Measurements from ENCODE around the gene CACTIN. TPM values are rescaled to one million over a fixed set of nuclear protein-coding genes. Genes with fewer than 3 reads are reported as not detected.

The CACTIN gene
- total RNA-seq, 1 experiment from 2014 or later: 25.1 TPM

DNA sequence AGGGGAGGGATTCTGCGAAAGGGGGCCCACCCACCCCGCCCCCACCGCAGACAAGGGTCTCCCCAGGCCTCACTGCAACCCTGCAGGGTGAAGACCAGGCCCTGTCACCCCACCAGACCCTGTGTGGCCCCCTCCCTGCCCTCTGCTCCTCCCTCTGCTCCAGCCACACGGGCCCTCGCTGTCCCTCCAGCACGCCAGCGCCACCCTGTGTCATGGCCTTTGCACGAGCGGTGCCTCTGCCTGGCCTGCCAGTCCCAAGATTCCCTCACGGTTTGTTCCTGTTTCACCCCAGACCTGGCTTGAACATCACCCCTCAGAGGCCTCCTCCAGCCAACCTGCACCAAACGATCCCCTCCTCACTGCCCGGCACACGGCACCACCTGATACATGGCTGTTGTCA is 46.4 kb upstream of the CACTIN start:
- TF ChIP-seq CTCF (IDR thresholded peaks at IDR 0.05; ENCODE audit: unreplicated experiment): no peak
- Mint-ChIP-seq H3K4me3 (ENCODE audit: unreplicated experiment) (no peak overlapping the region), H3K4me1 (ENCODE audit: insufficient read depth, unreplicated experiment) (no peaks in the 10 kb centered on the region), H3K27ac (ENCODE audit: low read depth, unreplicated experiment) (no peak overlapping the region), H3K36me3 (ENCODE audit: insufficient read depth, unreplicated experiment) (no peaks in the 10 kb centered on the region), H3K9me3 (ENCODE audit: unreplicated experiment) (no peaks in the 10 kb centered on the region), H3K27me3 (ENCODE audit: insufficient read depth, unreplicated experiment) (no peaks in the 10 kb centered on the region)
- intact Hi-C loops (cut with micrococcal nuclease): no loop called here
- DNase-seq (ENCODE audit: unreplicated experiment): no peak
- BruUV-seq (replicated peaks): no TSS peak
- ChIA-PET CTCF (no interaction called here), POLR2A (no interaction called here)

DNA sequence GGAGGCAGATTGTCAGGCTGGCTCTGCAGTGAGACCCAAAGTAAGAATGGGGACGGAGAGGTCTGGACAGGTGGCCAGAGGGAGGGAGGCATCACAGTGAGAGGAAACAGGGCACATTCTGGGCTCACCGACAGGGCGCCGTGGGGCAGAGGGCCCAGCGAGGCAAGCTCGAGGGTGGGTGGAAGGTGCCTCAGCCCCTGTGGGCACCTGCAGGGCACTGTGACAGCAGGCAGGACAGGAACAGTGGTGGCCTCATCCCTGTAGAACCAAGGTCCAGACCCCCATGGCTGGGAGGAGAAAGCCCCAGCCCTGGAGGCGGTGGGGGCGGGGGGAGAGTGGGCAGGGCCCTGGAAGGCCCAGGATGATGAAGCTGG is 46.0 kb upstream of the CACTIN start:
- Mint-ChIP-seq H3K9me3 (ENCODE audit: unreplicated experiment) (no peaks in the 10 kb centered on the region), H3K36me3 (ENCODE audit: insufficient read depth, unreplicated experiment) (no peaks in the 10 kb centered on the region), H3K4me3 (ENCODE audit: unreplicated experiment) (no peak overlapping the region), H3K4me1 (ENCODE audit: insufficient read depth, unreplicated experiment) (no peaks in the 10 kb centered on the region), H3K27ac (ENCODE audit: low read depth, unreplicated experiment) (no peak overlapping the region), H3K27me3 (ENCODE audit: insufficient read depth, unreplicated experiment) (no peaks in the 10 kb centered on the region)
- CTCF ChIA-PET: no interaction called here
- BruUV-seq (replicated peaks): no TSS peak
- intact Hi-C loops (cut with micrococcal nuclease): no loop called here
- TF ChIP-seq CTCF (IDR thresholded peaks at IDR 0.05; ENCODE audit: unreplicated experiment): no peak
- POLR2A ChIA-PET: no interaction called here
- DNase-seq (ENCODE audit: unreplicated experiment): no peak

DNA sequence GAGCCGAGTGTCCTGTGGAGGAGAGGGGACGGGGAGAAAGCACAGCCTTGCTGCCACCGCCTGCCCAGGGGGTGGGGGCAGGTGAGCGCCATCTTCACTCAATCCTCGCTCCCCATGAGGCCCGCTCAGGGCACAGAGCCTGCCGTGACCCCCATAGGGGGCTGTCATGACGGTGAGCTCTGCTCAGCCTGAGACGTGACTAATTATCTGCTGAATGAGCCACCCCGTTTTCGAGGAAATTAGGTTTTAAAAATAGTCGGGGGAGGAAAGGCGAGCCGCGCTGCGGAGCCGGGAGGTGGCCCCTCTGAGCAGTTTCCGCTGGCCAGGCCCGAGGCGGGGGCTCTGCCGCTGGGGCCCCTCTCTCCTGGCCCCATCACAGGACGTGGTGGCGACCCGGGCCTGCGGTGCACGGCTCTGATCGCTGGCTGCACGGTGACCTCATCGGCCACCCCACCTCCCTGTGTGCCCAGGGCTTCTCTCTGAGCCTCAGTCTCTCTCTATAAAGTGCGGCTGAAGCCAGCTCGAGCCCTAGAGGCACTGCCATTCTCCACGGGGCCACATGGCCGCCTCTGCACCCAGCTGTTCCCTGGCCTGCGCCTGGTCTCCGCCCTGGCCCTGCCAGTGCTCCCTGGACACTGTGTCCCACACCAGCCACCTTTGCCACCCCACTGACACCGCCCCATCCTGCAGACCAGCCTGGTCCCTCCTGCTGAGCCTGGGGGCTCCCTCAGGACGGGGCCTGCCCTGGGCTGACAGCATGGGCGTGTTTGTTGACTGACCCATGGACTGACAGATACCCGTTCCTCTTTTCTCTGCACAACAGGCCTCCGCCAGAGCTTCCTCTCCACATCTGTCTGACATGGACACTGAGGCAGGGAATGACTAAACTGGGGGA is 45.3 kb upstream of the CACTIN start:
- no TSS peak for BruUV-seq (replicated peaks)
- H3K36me3 Mint-ChIP-seq (ENCODE audit: insufficient read depth, unreplicated experiment): no peaks in the 10 kb centered on the region
- H3K9me3 Mint-ChIP-seq (ENCODE audit: unreplicated experiment): no peaks in the 10 kb centered on the region
- intact Hi-C loops (cut with micrococcal nuclease): no loop called here
- ChIA-PET POLR2A (no interaction called here), CTCF (interaction anchor here (0.5 to 0.7 kb wide), 3 partner anchors 11 to 1373 kb away, joined by 3 read pairs; no protein-coding TSS in a partner anchor)
- no peaks in the 10 kb centered on the region for H3K4me1 Mint-ChIP-seq (ENCODE audit: insufficient read depth, unreplicated experiment)
- no peak overlapping the region for H3K27ac Mint-ChIP-seq (ENCODE audit: low read depth, unreplicated experiment)
- H3K4me3 Mint-ChIP-seq (ENCODE audit: unreplicated experiment): no peak overlapping the region
- no peaks in the 10 kb centered on the region for H3K27me3 Mint-ChIP-seq (ENCODE audit: insufficient read depth, unreplicated experiment)
- TF ChIP-seq CTCF (IDR thresholded peaks at IDR 0.05; ENCODE audit: unreplicated experiment): no peak
- no peak for DNase-seq (ENCODE audit: unreplicated experiment)

DNA sequence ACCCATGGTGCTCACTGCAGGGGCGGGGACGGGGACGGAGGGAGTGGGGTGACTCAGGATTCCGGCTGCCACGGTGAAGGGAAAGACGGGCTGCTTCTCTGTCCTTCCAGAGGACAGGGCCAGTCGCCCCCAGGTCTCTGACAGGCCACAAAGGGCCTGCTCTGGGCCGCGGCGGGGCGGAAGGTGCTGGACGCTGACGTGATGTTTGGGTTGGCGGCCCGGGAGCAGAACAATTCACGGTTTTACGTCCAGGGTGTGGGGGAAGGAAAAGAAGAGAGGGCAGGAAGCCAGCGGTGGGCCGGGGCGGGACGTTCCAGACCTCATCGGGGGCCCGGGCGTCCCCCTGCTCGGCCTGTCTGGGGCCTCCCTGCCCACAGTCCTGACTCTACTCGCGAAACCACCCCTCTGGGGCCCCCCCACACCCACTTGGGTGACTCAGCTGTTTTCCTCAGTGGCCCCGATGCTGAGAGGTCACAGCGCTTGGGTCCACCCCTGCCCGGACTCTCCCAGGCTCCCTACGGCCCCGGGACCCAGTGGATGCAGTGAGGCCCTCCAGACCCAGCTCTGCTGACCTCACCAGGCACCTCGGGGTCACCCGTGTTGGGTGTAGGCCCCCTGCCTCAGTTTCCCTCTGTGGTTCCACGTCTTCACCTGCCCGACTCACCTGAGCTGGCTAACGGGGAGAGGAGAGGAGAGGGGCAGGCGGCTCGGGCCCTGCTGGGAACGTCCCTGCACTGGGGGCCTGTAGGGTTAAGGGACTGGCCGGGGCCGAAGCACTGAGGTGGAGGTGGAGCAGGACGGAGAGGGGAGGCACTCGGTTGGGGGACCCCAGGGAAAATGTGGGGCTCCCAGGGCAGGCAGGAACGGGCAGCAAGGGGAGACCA is 44.4 kb upstream of the CACTIN start:
- ChIA-PET POLR2A (no interaction called here), CTCF (interaction anchor here (0.5 to 0.7 kb wide), 3 partner anchors 10 to 1372 kb away, joined by 3 read pairs; no protein-coding TSS in a partner anchor)
- Mint-ChIP-seq H3K4me1 (ENCODE audit: insufficient read depth, unreplicated experiment) (no peaks in the 10 kb centered on the region), H3K27ac (ENCODE audit: low read depth, unreplicated experiment) (no peak overlapping the region), H3K27me3 (ENCODE audit: insufficient read depth, unreplicated experiment) (no peaks in the 10 kb centered on the region), H3K4me3 (ENCODE audit: unreplicated experiment) (no peak overlapping the region), H3K9me3 (ENCODE audit: unreplicated experiment) (no peaks in the 10 kb centered on the region), H3K36me3 (ENCODE audit: insufficient read depth, unreplicated experiment) (no peaks in the 10 kb centered on the region)
- no peak for DNase-seq (ENCODE audit: unreplicated experiment)
- no TSS peak for BruUV-seq (replicated peaks)
- intact Hi-C loops (cut with micrococcal nuclease): no loop called here
- TF ChIP-seq CTCF (IDR thresholded peaks at IDR 0.05; ENCODE audit: unreplicated experiment): no peak
